Gastrocnemius medialis (tissue), 4 donors: ENCODE data around the gene MYCBP2.

Experiments
- CTCF ChIP-seq, 5 experiments: fragments of 450-650 bp in 3 of 5; fragments of 200-600 bp in 2 of 5; sonication (generic) in 2 of 5; IDR thresholded peaks in 4 of 5; conservative IDR thresholded peaks in 1 of 5; 1 replicate in 4 of 5; 2 replicates in 1 of 5; pipeline ENCODE4 v1.5.1; 2016 to 2019; ENCODE audit warnings: antibody characterized with exemption in 5 of 5, mild to moderate bottlenecking in 3 of 5, moderate library complexity in 3 of 5
- POLR2A ChIP-seq, 2 donors: fragments of 450-650 bp; IDR thresholded peaks; one replicate each; pipeline ENCODE4 v1.6.1; 2017; ENCODE audit warnings: antibody characterized with exemption in 2 of 2, mild to moderate bottlenecking in 2 of 2, moderate library complexity in 2 of 2

- TF ChIP-seq CTCF (IDR thresholded peaks at IDR 0.05 in 4 of 5, conservative IDR thresholded peaks at IDR 0.05 in 1 of 5) (no peak), POLR2A (IDR thresholded peaks at IDR 0.05) (no peak)
Observed at GRCh38 chr13:77372275-77372674, 45.4 kb upstream of the MYCBP2 start.
